H9 (cell line): ENCODE data around the gene GDPD4. TPM values are rescaled to one million over a fixed set of nuclear protein-coding genes. Genes with fewer than 3 reads are reported as not detected.

Experiments
- DNase-seq: peaks from one replicate; pipeline ENCODE4 v3.0.0-alpha.2; 2017
- H2AFZ ChIP-seq: one replicate; pipeline ENCODE4 v1.6.1; 2013; ENCODE audit warnings: mild to moderate bottlenecking, low read length, control low read depth, moderate library complexity
- H2AK5ac ChIP-seq: 2 replicates; pipeline ENCODE4 v1.6.1; 2013; ENCODE audit warnings: low read length, control low read depth, mixed read lengths; ENCODE audit not compliant: insufficient read length
- H2BK120ac ChIP-seq: one replicate; pipeline ENCODE4 v1.6.1; 2013; ENCODE audit warnings: low read depth, mild to moderate bottlenecking, low read length, control low read depth, inconsistent platforms; ENCODE audit not compliant: poor library complexity, severe bottlenecking
- H2BK12ac ChIP-seq: 2 replicates; pipeline ENCODE4 v1.6.1; 2013; ENCODE audit warnings: low read length, control low read depth, mixed read lengths, low read depth; ENCODE audit not compliant: insufficient read length
- H2BK15ac ChIP-seq: 2 replicates; pipeline ENCODE4 v1.6.1; 2013; ENCODE audit warnings: low read depth, low read length, control low read depth
- H2BK20ac ChIP-seq: one replicate; pipeline ENCODE4 v1.6.1; 2013; ENCODE audit warnings: low read depth, mild to moderate bottlenecking, low read length, control low read depth, inconsistent platforms; ENCODE audit not compliant: poor library complexity, severe bottlenecking
- H2BK5ac ChIP-seq: 2 replicates; pipeline ENCODE4 v1.6.1; 2013; ENCODE audit warnings: low read length, control low read depth, mixed read lengths; ENCODE audit not compliant: insufficient read length
- H3K14ac ChIP-seq: 2 replicates; pipeline ENCODE4 v1.6.1; 2013; ENCODE audit warnings: low read length, control low read depth; ENCODE audit not compliant: insufficient read depth
- H3K18ac ChIP-seq: 2 replicates; pipeline ENCODE4 v1.6.1; 2013; ENCODE audit warnings: low read depth, mild to moderate bottlenecking, mixed read lengths, low read length, control low read depth; ENCODE audit not compliant: insufficient read length
- H3K23ac ChIP-seq: 2 replicates; pipeline ENCODE4 v1.6.1; 2013; ENCODE audit warnings: low read length, control low read depth, mixed read lengths, low read depth; ENCODE audit not compliant: insufficient read length
- H3K23me2 ChIP-seq: 2 replicates; pipeline ENCODE4 v1.6.1; 2013; ENCODE audit warnings: low read depth, mild to moderate bottlenecking, mixed read lengths, low read length, control low read depth; ENCODE audit not compliant: insufficient read length, poor library complexity, severe bottlenecking
- H3K27ac ChIP-seq: 2 replicates; pipeline ENCODE4 v1.5.1; 2013; ENCODE audit warnings: low read length, control low read depth, mixed read lengths, low read depth; ENCODE audit not compliant: insufficient read length
- H3K27me3 ChIP-seq: 2 replicates; pipeline ENCODE4 v1.6.1; 2013; ENCODE audit warnings: low read length, control low read depth, inconsistent platforms; ENCODE audit not compliant: insufficient read depth
- H3K4ac ChIP-seq: 2 replicates; pipeline ENCODE4 v1.6.1; 2013; ENCODE audit warnings: low read depth, mild to moderate bottlenecking, control low read depth, inconsistent platforms, low read length, moderate library complexity
- H3K4me1 ChIP-seq: 2 replicates; pipeline ENCODE4 v1.6.1; 2013; ENCODE audit warnings: low read length, control low read depth, inconsistent platforms; ENCODE audit not compliant: insufficient read depth
- H3K4me2 ChIP-seq: 2 replicates; pipeline ENCODE4 v1.6.1; 2013; ENCODE audit warnings: low read length, control low read depth, mixed read lengths; ENCODE audit not compliant: insufficient read length, insufficient read depth
- H3K56ac ChIP-seq: 2 replicates; pipeline ENCODE4 v1.6.1; 2013; ENCODE audit warnings: low read depth, mild to moderate bottlenecking, mixed read lengths, low read length, control low read depth; ENCODE audit not compliant: insufficient read length
- H3K79me1 ChIP-seq: 2 replicates; pipeline ENCODE4 v1.6.1; 2013; ENCODE audit warnings: low read depth, mild to moderate bottlenecking, moderate library complexity, low read length, control low read depth, inconsistent platforms; ENCODE audit not compliant: insufficient read depth, poor library complexity, severe bottlenecking
- H3K79me2 ChIP-seq: 2 replicates; pipeline ENCODE4 v1.6.1; 2013; ENCODE audit warnings: low read length, control low read depth, inconsistent platforms; ENCODE audit not compliant: insufficient read depth
- H3K9ac ChIP-seq: 2 replicates; pipeline ENCODE4 v1.6.1; 2013; ENCODE audit warnings: low read length, control low read depth, mixed read lengths; ENCODE audit not compliant: insufficient read length; ENCODE audit errors: extremely low read depth
- H3K9me3 ChIP-seq: one replicate; pipeline ENCODE4 v1.6.1; 2013; ENCODE audit warnings: low read depth, low read length, inconsistent platforms; ENCODE audit not compliant: control insufficient read depth
- H3T11ph ChIP-seq: one replicate; pipeline ENCODE4 v1.6.1; 2013; ENCODE audit warnings: mild to moderate bottlenecking, low read length, control low read depth, inconsistent platforms
- H4K20me1 ChIP-seq: one replicate; pipeline ENCODE4 v1.6.1; 2013; ENCODE audit not compliant: control insufficient read depth, insufficient read length, insufficient read depth
- H4K5ac ChIP-seq: 2 replicates; pipeline ENCODE4 v1.6.1; 2013; ENCODE audit warnings: low read depth, mild to moderate bottlenecking, mixed read lengths, low read length, control low read depth; ENCODE audit not compliant: insufficient read length
- H4K8ac ChIP-seq: replicated peaks from 2 replicates; pipeline ENCODE4 v1.6.1; 2013; ENCODE audit warnings: low read length, control low read depth, mixed read lengths, low read depth; ENCODE audit not compliant: insufficient read length
- H4K91ac ChIP-seq: 2 replicates; pipeline ENCODE4 v1.6.1; 2013; ENCODE audit warnings: low read depth, mild to moderate bottlenecking, moderate library complexity, mixed read lengths, low read length, control low read depth; ENCODE audit not compliant: insufficient read length
- H3K27ac Mint-ChIP-seq, 3 experiments: 2 replicates in 2 of 3; 3 replicates in 1 of 3; pipeline ENCODE4 v1.8.0; 2020 to 2021; ENCODE audit warnings: mixed read lengths in 3 of 3, mild to moderate bottlenecking in 1 of 3, moderate library complexity in 1 of 3
- H3K27me3 Mint-ChIP-seq: 2 replicates; pipeline ENCODE4 v1.8.0; 2021; ENCODE audit warnings: low read depth, mild to moderate bottlenecking, moderate library complexity, mixed read lengths
- H3K36me3 Mint-ChIP-seq, 3 experiments: 2 replicates in 2 of 3; 3 replicates in 1 of 3; pipeline ENCODE4 v1.8.0; 2020 to 2021; ENCODE audit warnings: low read depth in 3 of 3, mixed read lengths in 3 of 3; ENCODE audit not compliant: insufficient read depth in 1 of 3
- H3K4me1 Mint-ChIP-seq, 2 experiments: 2 replicates each; pipeline ENCODE4 v1.8.0; 2020; ENCODE audit warnings: mixed read lengths in 2 of 2
- H3K4me3 Mint-ChIP-seq, 2 experiments: 2 replicates in 1 of 2; 3 replicates in 1 of 2; pipeline ENCODE4 v1.8.0; 2020 to 2021; ENCODE audit warnings: mild to moderate bottlenecking in 2 of 2, mixed read lengths in 2 of 2, moderate library complexity in 1 of 2
- H3K9me3 Mint-ChIP-seq, 2 experiments: 2 replicates in 1 of 2; 3 replicates in 1 of 2; pipeline ENCODE4 v1.8.0; 2020; ENCODE audit warnings: mild to moderate bottlenecking in 2 of 2, mixed read lengths in 2 of 2, moderate library complexity in 1 of 2
- CTCF ChIP-seq: fragments of 200-600 bp; sonication (generic); conservative IDR thresholded peaks from 3 replicates; pipeline ENCODE4 v1.8.0; 2021; ENCODE audit warnings: antibody characterized with exemption, mild to moderate bottlenecking
- WGBS: extraction: QIAGEN DNeasy Blood & Tissue Kit; methylation state at CpG from one replicate; pipeline ENCODE4 v1.1.7; 2013; ENCODE audit warnings: missing lambda C conversion rate, low lambda C conversion rate, mixed read lengths; ENCODE audit not compliant: insufficient read length; ENCODE audit errors: extremely low coverage; 5-methylcytosine and 5-hydroxymethylcytosine counted together
- total RNA-seq: library from RNA; stranded (reverse); gene quantifications from 2 replicates; pipeline ENCODE4 v1.2.1, GENCODE V29; 2021

Gene GDPD4
- total RNA-seq, 1 experiment from 2014 or later: not detected

DNA sequence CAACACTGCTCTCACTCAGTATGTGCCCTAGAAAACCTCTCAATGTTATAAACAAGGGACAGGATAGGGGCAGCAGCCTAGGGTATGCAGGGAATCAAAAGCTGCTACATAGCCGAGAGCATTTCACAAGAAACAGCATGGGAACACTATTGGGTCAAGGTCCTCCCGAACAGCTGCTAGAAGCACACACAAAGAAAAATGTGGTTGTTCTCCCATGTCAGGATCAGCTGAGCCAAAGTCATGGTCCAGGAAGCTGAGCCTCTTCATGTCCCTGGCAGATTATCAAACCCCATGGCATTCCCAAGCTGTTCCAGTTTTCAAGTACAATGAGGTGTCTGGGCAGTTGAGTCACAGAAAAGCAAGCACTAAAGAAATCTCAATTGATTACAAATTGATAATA is 21.0 kb upstream of the GDPD4 start:
- no peak for TF ChIP-seq CTCF
- no peak overlapping the region for H2AFZ ChIP-seq
- Mint-ChIP-seq H3K4me1 (no peaks in the 10 kb centered on the region), H3K36me3 (peaks cover 17 to 32% (median 18%) of the 10 kb centered on the region in 3 experiments; a peak in 6 of 7 replicates), H3K27ac (no peak overlapping the region), H3K9me3 (no peaks in the 10 kb centered on the region), H3K27me3 (no peaks in the 10 kb centered on the region), H3K4me3 (no peak overlapping the region)
- H2BK15ac ChIP-seq: no peak overlapping the region
- no peak overlapping the region for H2BK120ac ChIP-seq
- DNase-seq: no peak
- H2BK12ac ChIP-seq: no peak overlapping the region
- H3K4me1 ChIP-seq: no peaks in the 10 kb centered on the region
- H2AK5ac ChIP-seq: no peak overlapping the region
- no peaks in the 10 kb centered on the region for H3K79me2 ChIP-seq
- no peak overlapping the region for H2BK5ac ChIP-seq
- no peak overlapping the region for H3K4me2 ChIP-seq
- no peak overlapping the region for H3K56ac ChIP-seq
- H3K18ac ChIP-seq: no peak overlapping the region
- H4K91ac ChIP-seq: no peak overlapping the region
- H3K9me3 ChIP-seq: no peaks in the 10 kb centered on the region
- WGBS: no CpG with 5 or more reads among the region's 2 CpGs
- no peaks in the 10 kb centered on the region for H4K20me1 ChIP-seq
- no peaks in the 10 kb centered on the region for H3K79me1 ChIP-seq
- no peak overlapping the region for H3K4ac ChIP-seq
- H3T11ph ChIP-seq: no peak overlapping the region
- no peak overlapping the region for H3K9ac ChIP-seq
- no peak overlapping the region for H2BK20ac ChIP-seq
- no peak overlapping the region for H3K27ac ChIP-seq
- H3K14ac ChIP-seq: no peak overlapping the region
- no peak overlapping the region for H4K5ac ChIP-seq
- H4K8ac ChIP-seq: no peak overlapping the region
- no peak overlapping the region for H3K23ac ChIP-seq
- no peaks in the 10 kb centered on the region for H3K23me2 ChIP-seq
- no peaks in the 10 kb centered on the region for H3K27me3 ChIP-seq
